RWPE1 (cell line): ENCODE measurements around the gene KBTBD4.

Source experiments
- CTCF ChIA-PET: fragments of 350-600 bp; sonication (Branson Sonifier 250); formaldehyde crosslinking; extraction: SDS; loops from one replicate; lab custom pipeline; 2021; lab: Yijun Ruan, JAX
- POLR2A ChIA-PET: fragments of 400-600 bp; formaldehyde crosslinking; extraction: SDS; loops from one replicate; lab custom pipeline; 2020; ENCODE audit warnings: antibody characterized with exemption; ENCODE audit not compliant: low non-redundant PET; lab: Yijun Ruan, JAX
- DNase-seq: peaks from one replicate; pipeline ENCODE4 v3.0.0; 2012; ENCODE audit warnings: low spot score
- H3K27ac ChIP-seq: fragments of 450-650 bp; 2 replicates; pipeline ENCODE4 v1.5.1; 2017
- TF ChIP-seq, protein P1 (sequence below): fragments of 450-650 bp; conservative IDR thresholded peaks from 2 replicates; pipeline ENCODE4 v1.5.1; 2017; ENCODE audit warnings: low read depth, mild to moderate bottlenecking

The KBTBD4 gene

GRCh38 chr11:47593492-47593933, 14.7 kb upstream of the KBTBD4 start:
- no peak overlapping the region for H3K27ac ChIP-seq
- TF ChIP-seq, protein P1, sequence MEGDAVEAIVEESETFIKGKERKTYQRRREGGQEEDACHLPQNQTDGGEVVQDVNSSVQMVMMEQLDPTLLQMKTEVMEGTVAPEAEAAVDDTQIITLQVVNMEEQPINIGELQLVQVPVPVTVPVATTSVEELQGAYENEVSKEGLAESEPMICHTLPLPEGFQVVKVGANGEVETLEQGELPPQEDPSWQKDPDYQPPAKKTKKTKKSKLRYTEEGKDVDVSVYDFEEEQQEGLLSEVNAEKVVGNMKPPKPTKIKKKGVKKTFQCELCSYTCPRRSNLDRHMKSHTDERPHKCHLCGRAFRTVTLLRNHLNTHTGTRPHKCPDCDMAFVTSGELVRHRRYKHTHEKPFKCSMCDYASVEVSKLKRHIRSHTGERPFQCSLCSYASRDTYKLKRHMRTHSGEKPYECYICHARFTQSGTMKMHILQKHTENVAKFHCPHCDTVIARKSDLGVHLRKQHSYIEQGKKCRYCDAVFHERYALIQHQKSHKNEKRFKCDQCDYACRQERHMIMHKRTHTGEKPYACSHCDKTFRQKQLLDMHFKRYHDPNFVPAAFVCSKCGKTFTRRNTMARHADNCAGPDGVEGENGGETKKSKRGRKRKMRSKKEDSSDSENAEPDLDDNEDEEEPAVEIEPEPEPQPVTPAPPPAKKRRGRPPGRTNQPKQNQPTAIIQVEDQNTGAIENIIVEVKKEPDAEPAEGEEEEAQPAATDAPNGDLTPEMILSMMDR = no peak
- ChIA-PET CTCF (interaction anchor here (0.6 kb wide), 1 partner anchor 181 kb away, joined by 5 read pairs; no protein-coding TSS in a partner anchor), POLR2A (no interaction called here)
- no peak for DNase-seq

DNA sequence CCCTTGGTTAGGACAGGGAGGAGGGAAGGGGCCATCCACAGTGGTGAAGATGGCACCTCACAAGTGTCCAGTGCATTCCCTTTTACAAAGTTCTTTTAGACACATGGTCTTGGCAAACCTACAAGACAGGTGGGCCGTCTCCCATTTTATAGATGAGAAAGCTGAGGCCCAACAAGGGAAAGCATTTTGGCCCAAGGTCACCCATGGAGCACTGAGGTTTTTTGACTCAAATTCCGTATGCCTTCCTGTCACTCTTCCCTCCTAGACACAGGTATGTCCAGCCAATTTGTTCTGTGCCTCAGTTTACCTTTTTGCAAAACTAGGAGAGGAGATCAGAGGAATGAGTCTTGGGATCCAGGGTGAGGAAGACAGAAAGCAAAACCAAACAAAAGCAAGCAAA, 14.2 kb upstream of the KBTBD4 start:
- ChIA-PET CTCF (no interaction called here), POLR2A (no interaction called here)
- TF ChIP-seq, protein P1 = no peak
- no peak for DNase-seq
- no peak overlapping the region for H3K27ac ChIP-seq

GRCh38 chr11:47592251-47592650, 13.5 kb upstream of the KBTBD4 start:
- POLR2A ChIA-PET = no interaction called here
- CTCF ChIA-PET = interaction anchor here (0.8 to 1.0 kb wide), 2 partner anchors 13 to 24 kb away, joined by 4 to 5 read pairs; partner anchors contain the start of gene NDUFS3
- DNase-seq = no peak
- no peak overlapping the region for H3K27ac ChIP-seq
- TF ChIP-seq, protein P1 = no peak

GRCh38 chr11:47591764-47592163, 13.0 kb upstream of the KBTBD4 start:
- no peak overlapping the region for H3K27ac ChIP-seq
- no peak for DNase-seq
- ChIA-PET POLR2A (no interaction called here), CTCF (interaction anchor here (0.8 to 1.0 kb wide), 2 partner anchors 13 to 25 kb away, joined by 4 to 5 read pairs; partner anchors contain the start of gene NDUFS3)
- TF ChIP-seq, protein P1 = no peak

GRCh38 chr11:47589977-47590861, 11.4 kb upstream of the KBTBD4 start:
- DNase-seq = no peak
- no peak overlapping the region for H3K27ac ChIP-seq
- ChIA-PET POLR2A (no interaction called here), CTCF (interaction anchor here (0.7 kb wide), 2 partner anchors 37 to 90 kb away, joined by 3 read pairs; no protein-coding TSS in a partner anchor)
- TF ChIP-seq, protein P1 = no peak

GRCh38 chr11:47589584-47589976, 10.8 kb upstream of the KBTBD4 start:
- TF ChIP-seq, protein P1 = no peak
- ChIA-PET CTCF (interaction anchor here (0.7 kb wide), 1 partner anchor 90 kb away, joined by 3 read pairs; no protein-coding TSS in a partner anchor), POLR2A (no interaction called here)
- no peak overlapping the region for H3K27ac ChIP-seq
- no peak for DNase-seq
